GM12875 (cell line): ENCODE measurements around the gene PDE4C.

Experiments used
- H3K4me3 ChIP-seq: one replicate; pipeline ENCODE4 v1.5.1; 2011; ENCODE audit warnings: low read depth, low read length, control low read depth
- CTCF ChIP-seq: IDR thresholded peaks from 2 replicates; pipeline ENCODE4 v1.5.1; 2011; ENCODE audit warnings: low read depth, mild to moderate bottlenecking, control low read depth, inconsistent platforms, low read length, moderate library complexity, borderline replicate concordance; ENCODE audit not compliant: insufficient read depth

Gene PDE4C

GRCh38 chr19:18253130-18253529, 26.9 kb upstream of the PDE4C start:
- TF ChIP-seq CTCF = no peak
- H3K4me3 ChIP-seq = no peak overlapping the region

GRCh38 chr19:18252370-18252717, 26.1 kb upstream of the PDE4C start:
- TF ChIP-seq CTCF = no peak

GRCh38 chr19:18251587-18252369, 25.5 kb upstream of the PDE4C start:
- TF ChIP-seq CTCF = peak; percentile 88
- no peak overlapping the region for H3K4me3 ChIP-seq

More at GRCh38 chr19:18252370-18252717, 26.1 kb upstream of the PDE4C start:
- H3K4me3 ChIP-seq = no peak overlapping the region

- no peak overlapping the region for H3K4me3 ChIP-seq
- no peak for TF ChIP-seq CTCF
Measured at GRCh38 chr19:18249834-18250233, 23.6 kb upstream of the PDE4C start.

- TF ChIP-seq CTCF = no peak
- H3K4me3 ChIP-seq = no peak overlapping the region
Measured at GRCh38 chr19:18245297-18245696, 19.1 kb upstream of the PDE4C start.

- no peak overlapping the region for H3K4me3 ChIP-seq
- TF ChIP-seq CTCF = no peak
Measured at GRCh38 chr19:18239303-18239702, 13.1 kb upstream of the PDE4C start.

- no peak for TF ChIP-seq CTCF
- no peak overlapping the region for H3K4me3 ChIP-seq
Measured at GRCh38 chr19:18234194-18234593, 8.0 kb upstream of the PDE4C start.
